Measurements from ENCODE around the gene CYP4V2. TPM values are rescaled to one million over a fixed set of nuclear protein-coding genes. Genes with fewer than 3 reads are reported as not detected.
A peak's percentile ranks its signal among the peaks of the same experiment; 100 is the strongest.

Gene CYP4V2
- total RNA-seq (2014; rRNA removed; shearing (Covaris generic); ENCODE audit: low replicate concordance) = 15.2 and 22.0 TPM in 2 replicates

DNA sequence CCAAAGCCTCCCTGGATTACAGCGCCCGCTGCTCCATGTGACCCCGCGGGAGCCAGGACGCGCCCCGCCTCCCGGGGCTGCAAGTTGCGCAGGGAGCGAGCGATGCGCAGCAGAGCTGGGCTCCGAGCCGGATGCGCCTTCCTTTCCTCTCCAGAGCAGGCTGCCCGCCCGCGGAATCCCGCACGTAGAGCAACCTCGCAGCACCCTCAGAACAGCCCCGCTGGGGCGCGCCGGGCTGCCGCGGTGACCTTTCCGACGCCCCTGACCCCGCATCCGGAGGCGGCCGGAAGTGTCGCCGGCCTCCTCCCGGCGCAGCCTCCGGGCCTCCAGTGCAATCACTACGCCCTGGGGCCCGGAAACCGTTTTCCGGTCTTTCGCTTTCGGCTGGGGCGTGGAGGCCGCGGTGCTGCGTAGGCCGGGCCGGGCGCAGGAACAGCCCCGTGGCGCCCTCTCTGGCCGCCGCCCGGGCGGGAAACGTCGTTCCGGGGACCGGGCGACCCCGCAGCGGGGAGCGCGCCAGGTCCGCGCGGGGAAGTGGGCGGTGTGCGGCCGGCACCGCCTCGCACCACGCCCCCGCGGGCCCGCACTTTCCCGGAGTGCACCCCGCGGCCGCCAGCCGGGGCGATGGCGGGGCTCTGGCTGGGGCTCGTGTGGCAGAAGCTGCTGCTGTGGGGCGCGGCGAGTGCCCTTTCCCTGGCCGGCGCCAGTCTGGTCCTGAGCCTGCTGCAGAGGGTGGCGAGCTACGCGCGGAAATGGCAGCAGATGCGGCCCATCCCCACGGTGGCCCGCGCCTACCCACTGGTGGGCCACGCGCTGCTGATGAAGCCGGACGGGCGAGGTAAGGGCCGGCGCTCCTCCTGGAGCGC is at the start of gene CYP4V2:
Gene CYP4V2 (plus strand): TSS at position 368 of the 866 bp plus-strand sequence. CDS start 257 bp downstream, at position 625.
- no peaks in the 10 kb centered on the region for H3K9me3 ChIP-seq
- no peaks in the 10 kb centered on the region for H3K27me3 ChIP-seq
- DNase-seq = peak; percentile 90
- H3K4me3 ChIP-seq = peak within 1 kb of the TSS; percentile 76
- no peaks in the 10 kb centered on the region; the same call in 1 of the 2 replicates for H3K36me3 ChIP-seq

DNA sequence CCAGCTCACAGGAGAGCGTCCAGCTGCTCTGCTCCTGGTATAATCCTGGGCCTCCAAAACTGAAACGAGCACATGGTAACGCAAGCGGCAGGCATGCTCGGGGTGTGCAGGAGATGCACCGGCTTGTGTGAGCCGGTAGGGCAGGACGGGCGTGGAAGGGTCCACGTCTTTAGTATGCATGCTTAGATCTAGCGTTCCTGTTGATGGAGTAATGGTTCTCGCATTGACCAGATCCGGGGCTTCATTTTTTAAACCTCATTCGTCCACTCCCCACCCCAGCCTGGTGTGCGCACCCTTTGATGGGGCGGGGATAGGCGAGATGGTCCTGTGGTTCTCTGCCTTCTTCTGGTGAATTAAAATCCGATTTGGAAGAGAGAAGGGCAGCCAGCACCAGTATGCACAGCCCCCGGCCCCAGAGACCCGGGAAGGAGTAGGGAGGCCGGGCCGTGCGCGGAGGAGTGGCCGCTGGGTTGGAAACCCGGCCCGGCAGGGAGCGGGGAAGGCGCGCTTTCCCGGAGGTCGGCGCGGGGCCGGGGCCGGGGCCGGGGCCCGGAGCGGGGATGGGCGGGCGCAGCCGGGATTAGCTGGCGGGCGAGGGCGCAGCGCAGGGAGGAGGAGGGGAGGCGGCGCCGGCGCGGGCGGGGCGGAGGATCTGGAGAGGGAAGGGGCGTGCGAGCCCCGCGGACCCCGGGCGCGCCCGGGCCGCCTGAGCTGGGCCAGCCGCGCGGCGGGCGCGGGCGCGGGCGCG is 47.0 kb upstream of the CYP4V2 start:
- Histone ChIP-seq H3K27me3 (no peaks in the 10 kb centered on the region), H3K9me3 (no peaks in the 10 kb centered on the region), H3K4me3 (peak overlapping the region; percentile 60), H3K36me3 (no peaks in the 10 kb centered on the region)
- DNase-seq = peak; percentile 80

DNA sequence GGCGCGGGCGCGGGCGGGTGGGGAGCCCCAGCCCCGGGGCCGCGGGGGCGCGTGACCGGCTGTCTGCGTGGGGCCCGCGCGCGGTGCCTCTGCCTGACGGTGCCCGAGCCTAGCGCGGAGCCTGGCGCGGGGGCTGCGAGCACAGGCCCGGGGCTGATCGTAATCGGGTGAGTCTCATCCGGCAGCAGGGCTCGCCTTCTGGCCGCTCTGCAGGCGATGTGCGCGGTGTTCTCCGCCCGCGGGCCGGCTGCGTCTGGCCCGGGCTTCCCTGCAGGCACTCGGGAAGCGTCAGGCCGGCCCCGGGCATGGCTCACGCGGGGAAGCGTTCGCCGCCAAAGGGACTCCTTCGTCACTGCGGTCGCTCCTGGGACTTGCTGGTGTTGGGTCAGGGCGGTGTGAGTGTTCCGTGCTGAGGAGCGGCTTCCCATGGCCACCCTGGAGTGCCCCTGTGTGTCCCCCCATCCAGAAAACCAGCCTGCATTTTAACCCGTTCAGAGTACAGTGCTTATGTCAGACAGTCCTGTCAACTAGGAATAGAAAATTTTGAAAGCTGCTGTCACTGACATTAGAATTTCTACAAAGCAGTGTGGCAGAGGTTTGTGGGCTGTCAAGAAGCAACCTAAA is 46.3 kb upstream of the CYP4V2 start:
- DNase-seq = peak; percentile 79
- Histone ChIP-seq H3K9me3 (no peaks in the 10 kb centered on the region), H3K27me3 (no peaks in the 10 kb centered on the region), H3K4me3 (peak overlapping the region; percentile 58), H3K36me3 (no peaks in the 10 kb centered on the region)

DNA sequence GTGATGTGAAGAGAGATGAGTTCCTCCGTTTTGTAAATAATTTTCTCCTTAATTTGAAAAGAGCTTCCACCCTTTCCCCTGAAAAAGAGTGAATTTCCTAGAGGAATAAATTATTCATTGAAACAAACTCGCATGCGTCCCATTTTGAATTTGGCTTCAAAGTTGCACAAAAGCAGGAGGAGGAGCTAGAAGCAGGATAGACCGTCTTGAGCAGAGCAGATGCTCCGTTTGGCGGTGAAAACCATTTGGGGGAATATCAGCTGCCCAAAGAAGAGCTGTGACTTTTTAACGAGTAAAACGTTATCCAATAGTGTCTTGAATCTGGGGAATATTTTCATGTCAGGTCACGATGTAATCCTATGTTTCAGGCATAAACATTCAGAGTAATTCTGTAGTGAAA is 44.9 kb upstream of the CYP4V2 start:
- H3K36me3 ChIP-seq = no peaks in the 10 kb centered on the region
- DNase-seq = no peak
- no peaks in the 10 kb centered on the region for H3K9me3 ChIP-seq
- H3K4me3 ChIP-seq = no peak overlapping the region
- H3K27me3 ChIP-seq = no peaks in the 10 kb centered on the region

DNA sequence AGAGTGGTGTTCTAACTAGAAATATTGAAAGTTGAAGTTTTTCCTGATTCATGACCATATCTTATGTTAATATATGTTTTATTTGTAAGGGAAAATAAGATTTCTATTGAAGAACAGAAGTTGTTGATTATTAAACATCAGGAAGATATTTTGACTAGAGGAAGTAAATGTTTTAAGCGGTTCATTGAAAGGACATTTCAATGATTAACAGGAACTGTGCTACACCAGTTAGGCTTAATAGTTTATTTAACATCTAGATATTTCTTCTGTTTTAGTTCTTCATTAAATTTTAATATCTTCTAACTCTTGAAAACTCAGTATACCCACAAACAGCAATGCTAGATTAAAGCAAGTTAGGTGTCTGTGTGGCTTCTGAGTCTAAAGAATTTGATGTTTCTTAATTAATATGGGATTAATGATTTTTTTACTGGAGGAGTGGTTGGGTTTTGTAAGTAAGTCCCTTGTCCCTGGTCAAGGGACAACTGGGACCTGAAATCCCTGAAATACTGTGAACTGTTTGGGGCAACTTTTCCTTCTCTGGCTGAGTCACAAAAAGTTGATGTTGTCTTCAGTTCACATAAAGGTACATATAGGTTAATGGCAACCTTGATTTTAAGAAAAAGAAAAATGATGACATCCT is 42.9 kb upstream of the CYP4V2 start:
- no peak for DNase-seq
- H3K4me3 ChIP-seq = no peak overlapping the region
- H3K27me3 ChIP-seq = no peaks in the 10 kb centered on the region
- H3K36me3 ChIP-seq = no peaks in the 10 kb centered on the region
- H3K9me3 ChIP-seq = no peaks in the 10 kb centered on the region

DNA sequence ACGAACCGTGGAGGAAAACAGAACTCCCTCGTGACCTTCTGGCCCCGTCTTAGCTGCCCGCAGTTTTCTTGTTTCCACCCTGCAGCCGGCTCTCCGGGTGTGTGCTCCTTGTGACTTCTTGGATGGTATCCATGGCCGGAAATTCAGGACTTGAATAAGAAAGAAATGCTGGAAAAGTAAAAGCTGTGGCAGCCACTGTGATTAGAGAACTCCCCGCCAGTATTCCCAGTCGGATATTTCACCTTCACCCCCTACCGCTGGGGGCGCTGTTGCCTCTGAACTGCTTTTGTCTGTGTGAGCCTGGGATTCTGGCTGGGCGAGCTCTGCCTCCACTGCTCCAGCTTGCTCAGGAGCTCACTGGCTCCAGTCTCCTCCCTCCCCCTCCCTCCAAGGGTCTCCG is 41.5 kb upstream of the CYP4V2 start:
- Histone ChIP-seq H3K4me3 (no peak overlapping the region), H3K9me3 (no peaks in the 10 kb centered on the region), H3K36me3 (no peaks in the 10 kb centered on the region), H3K27me3 (no peaks in the 10 kb centered on the region)
- DNase-seq = peak; percentile 72

DNA sequence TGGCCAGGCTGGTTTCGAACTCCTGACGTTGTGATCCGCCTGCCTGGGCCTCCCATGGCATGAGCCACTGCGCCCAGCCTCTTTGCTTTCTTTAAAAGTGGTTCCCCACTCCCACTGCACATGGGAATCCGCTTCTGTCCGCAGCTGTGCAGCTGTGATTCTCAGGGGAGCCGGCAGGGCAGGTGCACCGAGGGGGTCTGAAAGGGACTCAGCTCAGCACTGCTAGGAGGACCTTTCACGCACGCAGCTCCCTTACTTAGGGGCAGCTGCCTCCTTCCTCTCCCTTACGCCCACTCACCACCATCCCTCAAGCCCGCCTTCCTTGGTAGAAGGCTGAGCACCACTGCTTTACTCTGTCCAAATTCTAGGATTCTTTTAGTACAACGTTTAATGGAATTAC is 40.4 kb upstream of the CYP4V2 start:
- H3K4me3 ChIP-seq = no peak overlapping the region
- no peaks in the 10 kb centered on the region for H3K27me3 ChIP-seq
- no peaks in the 10 kb centered on the region for H3K9me3 ChIP-seq
- no peaks in the 10 kb centered on the region for H3K36me3 ChIP-seq
- DNase-seq = no peak

DNA sequence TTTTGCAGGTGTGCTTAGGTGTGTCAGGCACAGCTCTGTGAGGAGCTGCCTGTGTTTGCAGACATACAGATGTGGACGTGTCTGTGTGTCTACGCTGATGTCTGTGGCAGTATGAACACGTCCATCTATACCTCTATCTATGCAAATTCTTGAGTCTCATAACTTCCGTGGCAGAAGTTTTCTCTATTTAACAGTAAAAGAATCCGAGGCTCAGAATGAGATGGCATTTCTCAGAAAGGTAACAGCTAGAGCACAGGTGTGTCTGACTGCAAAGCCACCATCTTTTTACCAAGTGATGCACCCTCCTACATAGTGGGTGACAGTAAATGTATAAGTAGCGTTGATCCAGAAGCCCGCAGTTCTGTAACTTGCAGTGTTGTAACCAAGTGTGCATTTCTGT is 39.9 kb upstream of the CYP4V2 start:
- no peak for DNase-seq
- H3K36me3 ChIP-seq = no peaks in the 10 kb centered on the region
- H3K4me3 ChIP-seq = no peak overlapping the region
- H3K27me3 ChIP-seq = no peaks in the 10 kb centered on the region
- H3K9me3 ChIP-seq = no peaks in the 10 kb centered on the region

DNA sequence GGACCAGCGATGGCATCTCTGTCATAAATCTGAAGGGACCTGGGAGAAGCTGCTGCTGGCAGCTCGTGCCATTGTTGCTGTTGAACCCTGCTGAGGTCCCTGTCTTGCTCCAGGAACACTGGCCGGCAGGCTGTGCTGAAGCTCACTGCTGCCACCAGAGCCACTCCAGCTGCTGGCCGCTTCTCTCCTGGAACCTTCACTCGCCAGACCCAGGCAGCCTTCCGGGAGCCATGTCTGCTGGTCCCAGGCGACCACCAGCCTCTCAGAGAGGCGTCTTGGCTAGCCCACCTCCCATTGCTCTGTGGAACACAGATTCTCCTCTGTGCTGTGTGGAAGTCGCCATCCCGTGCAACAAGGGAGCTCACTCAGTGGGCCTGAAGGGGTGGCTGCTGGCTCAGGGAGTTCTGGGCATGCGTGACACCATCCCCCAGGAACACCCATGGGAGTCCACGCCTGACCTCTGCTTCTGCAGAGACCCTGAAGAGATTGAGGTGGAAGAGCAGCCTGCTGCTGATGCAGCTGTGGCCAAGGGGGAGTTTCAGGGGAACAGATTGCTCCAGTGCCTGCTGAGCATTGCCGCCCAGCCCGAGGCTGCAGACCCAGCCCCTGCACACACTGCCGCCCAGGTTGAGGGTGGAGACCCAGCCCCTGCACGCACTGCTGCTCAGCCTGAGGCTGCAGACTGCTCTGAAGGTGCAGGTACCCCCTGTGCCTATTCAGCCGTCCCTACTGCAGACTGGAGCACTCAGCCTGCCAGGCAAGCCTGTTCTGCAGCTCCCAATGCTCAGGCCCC is 33.1 kb upstream of the CYP4V2 start:
- Histone ChIP-seq H3K9me3 (no peaks in the 10 kb centered on the region), H3K4me3 (no peak overlapping the region), H3K36me3 (no peaks in the 10 kb centered on the region), H3K27me3 (no peaks in the 10 kb centered on the region)
- no peak for DNase-seq

DNA sequence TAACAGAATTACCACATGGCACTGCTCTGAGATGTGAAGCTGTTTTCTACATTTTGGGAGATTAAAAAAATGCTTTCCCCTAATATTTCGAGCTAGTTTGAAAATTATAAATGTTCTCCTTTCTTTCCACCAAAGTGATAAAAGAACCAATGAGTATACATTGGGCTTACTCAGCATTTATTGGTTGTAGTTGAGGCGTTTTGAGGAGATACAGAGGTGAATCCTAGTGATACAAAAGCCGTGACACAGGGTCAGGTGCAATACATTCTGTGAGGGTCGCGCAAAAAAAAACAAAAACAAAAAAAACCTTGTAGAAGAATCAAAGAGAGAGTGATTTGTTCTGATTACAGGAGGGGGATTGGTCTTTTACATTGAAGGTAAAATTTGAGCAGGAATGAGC is 32.4 kb upstream of the CYP4V2 start:
- DNase-seq = no peak
- no peaks in the 10 kb centered on the region for H3K36me3 ChIP-seq
- no peak overlapping the region for H3K4me3 ChIP-seq
- no peaks in the 10 kb centered on the region for H3K27me3 ChIP-seq
- H3K9me3 ChIP-seq = no peaks in the 10 kb centered on the region

DNA sequence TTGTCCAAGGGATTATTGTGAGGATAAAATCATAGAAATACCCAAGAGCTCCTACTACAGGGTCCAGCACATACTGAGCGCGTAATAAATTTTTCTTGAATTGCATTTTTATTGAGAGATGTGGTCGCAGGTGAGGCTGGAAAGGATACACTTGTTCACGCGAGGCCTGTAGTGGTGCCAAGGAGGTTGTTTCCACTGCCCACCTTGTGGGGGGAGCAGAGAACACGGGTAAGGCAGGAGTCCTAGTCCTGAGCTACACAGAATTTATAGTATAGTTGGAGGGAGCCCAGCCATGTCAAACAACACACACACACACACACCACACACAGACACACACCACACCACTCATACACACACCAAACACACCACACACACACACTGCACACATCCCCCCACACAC is 31.8 kb upstream of the CYP4V2 start:
- Histone ChIP-seq H3K9me3 (no peaks in the 10 kb centered on the region), H3K4me3 (no peak overlapping the region), H3K36me3 (no peaks in the 10 kb centered on the region), H3K27me3 (no peaks in the 10 kb centered on the region)
- no peak for DNase-seq

DNA sequence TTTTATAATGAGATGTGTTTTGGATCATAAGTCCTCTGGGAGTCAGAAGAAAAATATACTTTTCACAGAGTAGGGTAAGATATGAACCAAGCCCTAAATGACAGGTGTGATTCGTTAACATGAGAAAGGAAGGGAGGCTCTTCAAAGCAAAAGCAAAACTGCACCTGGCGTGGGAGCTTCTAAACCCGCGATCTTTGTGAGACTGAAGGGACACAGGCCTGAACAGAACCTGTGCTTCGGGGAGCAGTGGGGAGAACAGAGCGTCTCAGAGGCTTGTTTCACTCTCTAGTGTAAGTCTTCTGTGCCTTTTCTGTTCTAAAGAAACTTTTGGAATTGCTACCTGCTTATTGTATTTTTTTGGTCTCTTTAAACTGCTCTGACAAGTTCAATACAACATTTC is 30.2 kb upstream of the CYP4V2 start:
- Histone ChIP-seq H3K36me3 (no peaks in the 10 kb centered on the region), H3K9me3 (no peaks in the 10 kb centered on the region), H3K4me3 (no peak overlapping the region), H3K27me3 (no peaks in the 10 kb centered on the region)
- DNase-seq = no peak

DNA sequence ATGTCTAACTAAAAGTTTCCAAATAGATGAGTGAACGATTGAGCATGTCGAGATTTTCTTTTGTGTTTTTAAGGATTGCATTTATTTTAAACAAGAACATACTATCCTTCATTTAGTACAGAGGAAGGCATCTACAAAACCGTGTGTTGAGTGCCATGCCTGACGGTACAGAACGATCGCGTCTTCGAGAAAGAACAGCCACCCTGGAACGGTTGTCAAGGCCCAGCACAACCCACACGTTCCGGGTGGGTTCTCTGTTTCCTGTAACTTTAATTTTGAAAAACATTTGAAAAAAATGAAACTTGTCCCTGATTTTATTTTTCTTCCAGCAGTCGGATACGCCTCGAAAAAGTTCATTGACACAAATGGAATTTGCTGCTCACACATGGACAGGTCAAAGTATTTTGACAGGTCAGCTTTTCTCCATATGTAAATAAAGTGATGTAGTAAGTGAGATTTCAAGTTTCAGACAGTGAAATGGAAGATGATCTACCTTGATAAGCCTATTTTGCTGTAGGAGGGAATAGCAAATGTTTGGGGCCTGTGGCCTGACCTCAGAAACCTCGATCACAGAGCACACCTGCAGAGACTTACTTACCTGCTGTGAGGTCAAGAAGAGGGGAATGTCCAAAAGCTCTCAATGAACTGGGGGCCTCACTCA is 24.4 kb upstream of the CYP4V2 start:
- no peaks in the 10 kb centered on the region for H3K36me3 ChIP-seq
- DNase-seq = no peak
- no peaks in the 10 kb centered on the region for H3K9me3 ChIP-seq
- no peak overlapping the region for H3K4me3 ChIP-seq
- no peaks in the 10 kb centered on the region; the same call in 1 of the 2 replicates for H3K27me3 ChIP-seq

DNA sequence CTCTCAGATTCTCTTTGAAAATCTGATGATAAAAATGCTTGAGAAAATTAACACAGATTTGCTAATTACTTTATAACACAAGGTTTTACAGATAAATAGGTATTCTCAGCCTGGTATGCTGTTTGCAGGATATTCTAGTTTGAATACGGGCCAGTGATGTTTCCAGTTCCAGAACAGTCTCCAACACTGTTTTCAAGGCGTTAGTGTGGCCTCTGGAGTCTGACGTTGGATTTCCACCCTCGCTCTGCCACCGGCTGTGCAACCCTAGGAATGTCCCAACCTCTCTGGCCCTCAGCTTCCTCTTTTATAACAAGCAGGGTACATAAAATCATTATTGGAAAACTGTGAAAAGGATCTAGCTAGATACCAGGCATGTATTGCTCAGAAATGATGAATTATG is 23.8 kb upstream of the CYP4V2 start:
- Histone ChIP-seq H3K9me3 (no peaks in the 10 kb centered on the region), H3K36me3 (no peaks in the 10 kb centered on the region), H3K4me3 (no peak overlapping the region), H3K27me3 (no peaks in the 10 kb centered on the region; the same call in 1 of the 2 replicates)
- no peak for DNase-seq

DNA sequence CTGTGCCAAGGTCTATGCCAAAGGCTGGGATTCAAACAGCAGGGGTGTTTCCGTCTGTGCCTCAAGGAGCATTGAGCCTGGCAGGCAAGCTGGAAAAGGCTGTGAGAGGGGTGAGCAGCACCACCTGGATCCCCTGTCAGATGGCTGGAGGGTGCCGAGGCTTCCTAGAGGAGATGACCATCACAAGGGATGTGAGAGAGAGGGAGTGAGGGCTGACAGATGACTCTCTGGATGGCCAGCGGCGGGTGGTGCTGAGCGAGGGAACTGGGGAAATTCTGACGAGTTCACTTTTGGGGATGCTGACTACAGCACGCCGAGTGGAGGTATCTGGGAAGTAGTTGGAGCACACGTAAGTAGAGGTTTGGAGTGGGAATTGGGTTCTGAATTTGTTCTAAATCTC is 22.6 kb upstream of the CYP4V2 start:
- DNase-seq = no peak
- H3K27me3 ChIP-seq = no peaks in the 10 kb centered on the region; the same call in 1 of the 2 replicates
- H3K9me3 ChIP-seq = no peaks in the 10 kb centered on the region

More for the DNA sequence above, 22.6 kb upstream of the CYP4V2 start:
- H3K4me3 ChIP-seq = no peak overlapping the region
- no peaks in the 10 kb centered on the region for H3K36me3 ChIP-seq
